Activated T-cell treated with anti-CD3 and anti-CD28 coated beads, Interleukin-2, amount 50 U/mL, for 24 hours (primary cell): Measurements from ENCODE around the gene SMARCC1.

Experiments used
- DNase-seq: peaks from one replicate; pipeline ENCODE4 v3.0.0-alpha.2; 2020
- H3K27ac Mint-ChIP-seq: 2 replicates; pipeline ENCODE4 v1.8.0; 2020; ENCODE audit warnings: mild to moderate bottlenecking, mixed read lengths
- H3K27me3 Mint-ChIP-seq: 2 replicates; pipeline ENCODE4 v1.8.0; 2020; ENCODE audit warnings: mixed read lengths
- H3K36me3 Mint-ChIP-seq: 2 replicates; pipeline ENCODE4 v1.8.0; 2020; ENCODE audit warnings: low read depth, mixed read lengths
- H3K4me1 Mint-ChIP-seq: 2 replicates; pipeline ENCODE4 v1.8.0; 2020; ENCODE audit warnings: low read depth, mixed read lengths
- H3K4me3 Mint-ChIP-seq: 2 replicates; pipeline ENCODE4 v1.8.0; 2020; ENCODE audit warnings: mild to moderate bottlenecking, moderate library complexity, mixed read lengths
- H3K9me3 Mint-ChIP-seq: 2 replicates; pipeline ENCODE4 v1.8.0; 2020; ENCODE audit warnings: mixed read lengths

The SMARCC1 gene

GRCh38 chr3:47613722-47614121 is 168.0 kb downstream of the SMARCC1 start:
- H3K4me3 Mint-ChIP-seq: no peak overlapping the region
- H3K9me3 Mint-ChIP-seq: no peaks in the 10 kb centered on the region
- H3K27ac Mint-ChIP-seq: no peak overlapping the region
- peaks cover 66% of the 10 kb centered on the region for H3K36me3 Mint-ChIP-seq
- no peak for DNase-seq
- no peaks in the 10 kb centered on the region for H3K27me3 Mint-ChIP-seq
- H3K4me1 Mint-ChIP-seq: peaks cover 2% of the 10 kb centered on the region

- peaks cover 66% of the 10 kb centered on the region for H3K36me3 Mint-ChIP-seq
- no peak overlapping the region for H3K4me3 Mint-ChIP-seq
- no peaks in the 10 kb centered on the region for H3K27me3 Mint-ChIP-seq
- H3K9me3 Mint-ChIP-seq: no peaks in the 10 kb centered on the region
- no peak for DNase-seq
- H3K4me1 Mint-ChIP-seq: peaks cover 2% of the 10 kb centered on the region
- no peak overlapping the region for H3K27ac Mint-ChIP-seq
Observed at GRCh38 chr3:47612879-47613278, 168.8 kb downstream of the SMARCC1 start.

GRCh38 chr3:47612178-47612577 is 169.5 kb downstream of the SMARCC1 start:
- Mint-ChIP-seq H3K4me1 (no peaks in the 10 kb centered on the region), H3K36me3 (peaks cover 65% of the 10 kb centered on the region), H3K27ac (peak overlapping the region; percentile 33), H3K9me3 (no peaks in the 10 kb centered on the region), H3K4me3 (no peak overlapping the region), H3K27me3 (no peaks in the 10 kb centered on the region)
- DNase-seq: no peak

GRCh38 chr3:47611576-47611975 is 170.1 kb downstream of the SMARCC1 start:
- H3K9me3 Mint-ChIP-seq: no peaks in the 10 kb centered on the region
- H3K27me3 Mint-ChIP-seq: no peaks in the 10 kb centered on the region
- no peaks in the 10 kb centered on the region for H3K4me1 Mint-ChIP-seq
- H3K27ac Mint-ChIP-seq: peak overlapping the region; percentile 33
- H3K36me3 Mint-ChIP-seq: peaks cover 64% of the 10 kb centered on the region
- DNase-seq: no peak
- no peak overlapping the region for H3K4me3 Mint-ChIP-seq

- no peak overlapping the region for H3K4me3 Mint-ChIP-seq
- H3K36me3 Mint-ChIP-seq: peaks cover 65% of the 10 kb centered on the region
- no peaks in the 10 kb centered on the region for H3K9me3 Mint-ChIP-seq
- no peaks in the 10 kb centered on the region for H3K4me1 Mint-ChIP-seq
- DNase-seq: no peak
- no peak overlapping the region for H3K27ac Mint-ChIP-seq
- H3K27me3 Mint-ChIP-seq: no peaks in the 10 kb centered on the region
Observed at GRCh38 chr3:47610583-47610982, 171.1 kb downstream of the SMARCC1 start.

- H3K4me3 Mint-ChIP-seq: no peak overlapping the region
- H3K4me1 Mint-ChIP-seq: no peaks in the 10 kb centered on the region
- peaks cover 90% of the 10 kb centered on the region for H3K36me3 Mint-ChIP-seq
- DNase-seq: no peak
- H3K27ac Mint-ChIP-seq: no peak overlapping the region
- H3K9me3 Mint-ChIP-seq: no peaks in the 10 kb centered on the region
- H3K27me3 Mint-ChIP-seq: no peaks in the 10 kb centered on the region
Observed at GRCh38 chr3:47607335-47607734, 174.4 kb downstream of the SMARCC1 start.

GRCh38 chr3:47606165-47606564 is 175.5 kb downstream of the SMARCC1 start:
- no peak for DNase-seq
- H3K4me3 Mint-ChIP-seq: no peak overlapping the region
- peaks cover 88% of the 10 kb centered on the region for H3K36me3 Mint-ChIP-seq
- no peaks in the 10 kb centered on the region for H3K9me3 Mint-ChIP-seq
- no peak overlapping the region for H3K27ac Mint-ChIP-seq
- H3K27me3 Mint-ChIP-seq: no peaks in the 10 kb centered on the region
- H3K4me1 Mint-ChIP-seq: no peaks in the 10 kb centered on the region

GRCh38 chr3:47605652-47606051 is 176.0 kb downstream of the SMARCC1 start:
- H3K36me3 Mint-ChIP-seq: peaks cover 86% of the 10 kb centered on the region
- H3K4me1 Mint-ChIP-seq: no peaks in the 10 kb centered on the region
- H3K27me3 Mint-ChIP-seq: no peaks in the 10 kb centered on the region
- H3K4me3 Mint-ChIP-seq: no peak overlapping the region
- no peaks in the 10 kb centered on the region for H3K9me3 Mint-ChIP-seq
- no peak for DNase-seq
- H3K27ac Mint-ChIP-seq: peak overlapping the region; percentile 11

- Mint-ChIP-seq H3K4me1 (no peaks in the 10 kb centered on the region), H3K27me3 (no peaks in the 10 kb centered on the region), H3K27ac (no peak overlapping the region), H3K4me3 (no peak overlapping the region), H3K36me3 (peaks cover 83% of the 10 kb centered on the region), H3K9me3 (no peaks in the 10 kb centered on the region)
- DNase-seq: no peak
Observed at GRCh38 chr3:47604145-47604544, 177.5 kb downstream of the SMARCC1 start.

- no peak overlapping the region for H3K27ac Mint-ChIP-seq
- no peaks in the 10 kb centered on the region for H3K4me1 Mint-ChIP-seq
- H3K9me3 Mint-ChIP-seq: no peaks in the 10 kb centered on the region
- H3K4me3 Mint-ChIP-seq: no peak overlapping the region
- no peak for DNase-seq
- no peaks in the 10 kb centered on the region for H3K27me3 Mint-ChIP-seq
- peaks cover 81% of the 10 kb centered on the region for H3K36me3 Mint-ChIP-seq
Observed at GRCh38 chr3:47603332-47603731, 178.4 kb downstream of the SMARCC1 start.

GRCh38 chr3:47601281-47601680 is 180.4 kb downstream of the SMARCC1 start:
- Mint-ChIP-seq H3K4me1 (no peaks in the 10 kb centered on the region), H3K4me3 (no peak overlapping the region), H3K27me3 (no peaks in the 10 kb centered on the region), H3K9me3 (no peaks in the 10 kb centered on the region), H3K27ac (peak overlapping the region; percentile 52), H3K36me3 (peaks cover 75% of the 10 kb centered on the region)
- no peak for DNase-seq

GRCh38 chr3:47594792-47595191 is 186.9 kb downstream of the SMARCC1 start:
- no peak for DNase-seq
- no peaks in the 10 kb centered on the region for H3K4me1 Mint-ChIP-seq
- no peaks in the 10 kb centered on the region for H3K9me3 Mint-ChIP-seq
- peaks cover 77% of the 10 kb centered on the region for H3K36me3 Mint-ChIP-seq
- no peak overlapping the region for H3K4me3 Mint-ChIP-seq
- no peaks in the 10 kb centered on the region for H3K27me3 Mint-ChIP-seq
- no peak overlapping the region for H3K27ac Mint-ChIP-seq

- Mint-ChIP-seq H3K9me3 (no peaks in the 10 kb centered on the region), H3K36me3 (peaks cover 81% of the 10 kb centered on the region)
Observed at GRCh38 chr3:47592066-47592795, 189.5 kb downstream of the SMARCC1 start.

GRCh38 chr3:47590216-47590615 is 191.5 kb downstream of the SMARCC1 start:
- H3K4me1 Mint-ChIP-seq: no peaks in the 10 kb centered on the region
- DNase-seq: no peak
- no peaks in the 10 kb centered on the region for H3K27me3 Mint-ChIP-seq
- H3K4me3 Mint-ChIP-seq: no peak overlapping the region
- peaks cover 94% of the 10 kb centered on the region for H3K36me3 Mint-ChIP-seq
- no peak overlapping the region for H3K27ac Mint-ChIP-seq
- no peaks in the 10 kb centered on the region for H3K9me3 Mint-ChIP-seq

More at GRCh38 chr3:47592066-47592795, 189.5 kb downstream of the SMARCC1 start:
- Mint-ChIP-seq H3K4me1 (no peaks in the 10 kb centered on the region), H3K4me3 (no peak overlapping the region), H3K27me3 (no peaks in the 10 kb centered on the region), H3K27ac (peak overlapping the region; percentile 13)
- DNase-seq: no peak

- H3K9me3 Mint-ChIP-seq: no peaks in the 10 kb centered on the region
- H3K27ac Mint-ChIP-seq: peak overlapping the region; percentile 0
- H3K4me3 Mint-ChIP-seq: no peak overlapping the region
- H3K27me3 Mint-ChIP-seq: no peaks in the 10 kb centered on the region
- peaks cover 83% of the 10 kb centered on the region for H3K36me3 Mint-ChIP-seq
- no peaks in the 10 kb centered on the region for H3K4me1 Mint-ChIP-seq
- no peak for DNase-seq
Observed at GRCh38 chr3:47588587-47588986, 193.1 kb downstream of the SMARCC1 start.

- no peaks in the 10 kb centered on the region for H3K9me3 Mint-ChIP-seq
- no peak for DNase-seq
- H3K4me3 Mint-ChIP-seq: no peak overlapping the region
- peak overlapping the region; percentile 48 for H3K27ac Mint-ChIP-seq
- H3K4me1 Mint-ChIP-seq: no peaks in the 10 kb centered on the region
- no peaks in the 10 kb centered on the region for H3K27me3 Mint-ChIP-seq
- H3K36me3 Mint-ChIP-seq: peaks cover 78% of the 10 kb centered on the region
Observed at GRCh38 chr3:47588053-47588452, 193.6 kb downstream of the SMARCC1 start.
